Spleen (tissue), 7 donors: ENCODE results near the gene EML3.

Experiments used
- POLR2AphosphoS5 ChIP-seq, 3 donors: sonication (generic); formaldehyde crosslinking; IDR thresholded peaks; one replicate each; pipeline ENCODE4 v1.5.1; 2017; ENCODE audit warnings: antibody characterized with exemption in 3 of 3
- TF ChIP-seq, protein P1 (sequence below), 11 experiments: fragments of 200-600 bp in 7 of 11; fragments of 450-650 bp in 4 of 11; sonication (generic) in 4 of 11; IDR thresholded peaks in 8 of 11; conservative IDR thresholded peaks in 3 of 11; 1 replicate in 7 of 11; 2 replicates in 4 of 11; pipeline versions ENCODE4 v1.4.0 to v1.8.0; 2016 to 2021; ENCODE audit warnings: antibody characterized with exemption in 11 of 11, inconsistent platforms in 4 of 11, mild to moderate bottlenecking in 1 of 11
- donor health status: DM: no; HTN: no; CAD: no; lungs with moderate emphysema.
- donor health status: DM: no; HTN: no; CAD: no.
- donor health status: DM: no; HTN: no; CAD: no.

DNA sequence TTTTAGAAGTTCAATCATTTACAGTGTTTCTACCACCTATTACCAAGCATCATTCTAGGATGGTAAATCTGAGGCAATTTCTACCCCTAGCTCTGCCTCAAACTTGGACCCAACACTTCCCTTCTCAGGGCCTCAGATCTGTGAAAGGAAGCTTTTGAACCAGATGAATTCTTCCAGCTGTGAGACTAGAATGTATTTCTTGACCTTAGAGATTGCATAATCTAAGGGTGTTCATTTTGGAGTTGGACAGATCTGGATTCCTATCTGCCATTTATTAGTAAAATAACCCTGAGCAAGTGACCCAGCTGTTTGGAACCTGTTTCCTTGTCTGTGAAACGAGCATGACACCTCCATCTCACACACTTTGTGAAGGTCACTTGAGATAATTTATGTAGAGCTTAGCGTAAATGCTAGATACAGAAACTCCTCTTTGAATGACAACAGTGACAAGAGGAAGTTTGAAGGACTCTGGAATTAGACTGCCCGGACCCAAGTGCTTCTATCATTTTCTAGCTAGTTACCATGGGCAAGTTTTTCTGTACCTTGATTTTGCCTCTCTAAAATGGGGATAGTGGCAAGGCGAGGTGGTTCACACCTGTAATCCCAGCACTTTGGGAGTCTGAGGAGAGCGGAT lies 44.3 kb upstream of the EML3 start:
- TF ChIP-seq POLR2AphosphoS5 (IDR thresholded peaks at IDR 0.05) = no peak
- TF ChIP-seq, protein P1, sequence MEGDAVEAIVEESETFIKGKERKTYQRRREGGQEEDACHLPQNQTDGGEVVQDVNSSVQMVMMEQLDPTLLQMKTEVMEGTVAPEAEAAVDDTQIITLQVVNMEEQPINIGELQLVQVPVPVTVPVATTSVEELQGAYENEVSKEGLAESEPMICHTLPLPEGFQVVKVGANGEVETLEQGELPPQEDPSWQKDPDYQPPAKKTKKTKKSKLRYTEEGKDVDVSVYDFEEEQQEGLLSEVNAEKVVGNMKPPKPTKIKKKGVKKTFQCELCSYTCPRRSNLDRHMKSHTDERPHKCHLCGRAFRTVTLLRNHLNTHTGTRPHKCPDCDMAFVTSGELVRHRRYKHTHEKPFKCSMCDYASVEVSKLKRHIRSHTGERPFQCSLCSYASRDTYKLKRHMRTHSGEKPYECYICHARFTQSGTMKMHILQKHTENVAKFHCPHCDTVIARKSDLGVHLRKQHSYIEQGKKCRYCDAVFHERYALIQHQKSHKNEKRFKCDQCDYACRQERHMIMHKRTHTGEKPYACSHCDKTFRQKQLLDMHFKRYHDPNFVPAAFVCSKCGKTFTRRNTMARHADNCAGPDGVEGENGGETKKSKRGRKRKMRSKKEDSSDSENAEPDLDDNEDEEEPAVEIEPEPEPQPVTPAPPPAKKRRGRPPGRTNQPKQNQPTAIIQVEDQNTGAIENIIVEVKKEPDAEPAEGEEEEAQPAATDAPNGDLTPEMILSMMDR (IDR thresholded peaks at IDR 0.05 in 8 of 11, conservative IDR thresholded peaks at IDR 0.05 in 3 of 11) = no peak
